PC-3 (cell line): Measurements from ENCODE around the gene SYPL1.

Source experiments
- CTCF ChIP-seq: fragments of 300-600 bp; sonication (generic); conservative IDR thresholded peaks from 2 replicates; pipeline ENCODE4 v1.5.1; 2017; ENCODE audit warnings: antibody characterized with exemption, low read depth, mild to moderate bottlenecking, low read length
- EZH2 ChIP-seq: fragments of 300-600 bp; sonication (generic); IDR thresholded peaks from one replicate; pipeline ENCODE4 v1.6.1; 2017; ENCODE audit warnings: antibody characterized with exemption, mild to moderate bottlenecking, low read length; ENCODE audit not compliant: unreplicated experiment
- EZH2phosphoT487 ChIP-seq: fragments of 300-600 bp; sonication (generic); IDR thresholded peaks from 2 replicates; pipeline ENCODE4 v1.6.1; 2018; ENCODE audit warnings: mild to moderate bottlenecking, antibody characterized with exemption, low read length, borderline replicate concordance

GRCh38 chr7:106138776-106139175 is 26.7 kb upstream of the SYPL1 start:
- no peak for TF ChIP-seq CTCF
- TF ChIP-seq EZH2, result no peak
- no peak for TF ChIP-seq EZH2phosphoT487
